A673 (cell line): ENCODE data around the gene MS4A2. TPM values are rescaled to one million over a fixed set of nuclear protein-coding genes. Genes with fewer than 3 reads are reported as not detected.

Experiments used
- BruUV-seq: library from RNA; stranded (reverse); fragments of 400-500 nt; replicated peaks from 2 replicates; lab custom pipeline; 2021; lab: Mats Ljungman, UMichigan
- CTCF ChIA-PET: fragments of 300-600 bp; sonication (Branson Sonifier 250); formaldehyde crosslinking; loops from one replicate; lab custom pipeline; 2022; ENCODE audit warnings: antibody characterized with exemption; lab: Charles Lee
- POLR2A ChIA-PET: fragments of 300-600 bp; sonication (Branson Sonifier 250); formaldehyde crosslinking; loops from one replicate; lab custom pipeline; 2022; ENCODE audit warnings: antibody characterized with exemption; ENCODE audit not compliant: low non-redundant PET; lab: Charles Lee
- DNase-seq: peaks from one replicate; pipeline ENCODE4 v3.0.0-alpha.2; 2015; ENCODE audit warnings: low spot score
- H3K27ac ChIP-seq: fragments of 200-600 bp; sonication (generic); 2 replicates; pipeline ENCODE4 v1.5.1; 2016; ENCODE audit warnings: mixed run types, low read depth, mild to moderate bottlenecking, mixed read lengths, antibody characterized with exemption, low read length; ENCODE audit not compliant: poor library complexity, severe bottlenecking
- H3K27me3 ChIP-seq: fragments of 200-600 bp; sonication (generic); replicated peaks from 2 replicates; pipeline ENCODE4 v1.6.1; 2017; ENCODE audit warnings: mixed run types, low read depth, mild to moderate bottlenecking, mixed read lengths, antibody characterized with exemption, low read length; ENCODE audit not compliant: insufficient read depth, poor library complexity
- H3K36me3 ChIP-seq: fragments of 200-600 bp; sonication (generic); 2 replicates; pipeline ENCODE4 v1.6.1; 2016; ENCODE audit warnings: mixed run types, mild to moderate bottlenecking, mixed read lengths, antibody characterized with exemption, low read length; ENCODE audit not compliant: insufficient read depth, poor library complexity, severe bottlenecking
- H3K4me1 ChIP-seq: fragments of 200-600 bp; sonication (generic); 2 replicates; pipeline ENCODE4 v1.6.1; 2017; ENCODE audit warnings: mixed run types, mild to moderate bottlenecking, mixed read lengths, antibody characterized with exemption, low read length; ENCODE audit not compliant: insufficient read depth, poor library complexity, severe bottlenecking
- H3K4me3 ChIP-seq: fragments of 200-600 bp; sonication (generic); 2 replicates; pipeline ENCODE4 v1.5.1; 2016; ENCODE audit warnings: low read depth, mixed run types, mild to moderate bottlenecking, mixed read lengths, low read length; ENCODE audit not compliant: poor library complexity, severe bottlenecking
- H3K9me3 ChIP-seq: fragments of 200-600 bp; sonication (generic); 2 replicates; pipeline ENCODE4 v1.6.1; 2016; ENCODE audit warnings: mixed run types, low read depth, mild to moderate bottlenecking, mixed read lengths, antibody characterized with exemption, low read length; ENCODE audit not compliant: poor library complexity, severe bottlenecking
- CTCF ChIP-seq: fragments of 300-800, 200-600 bp; sonication (generic); conservative IDR thresholded peaks from 2 replicates; pipeline ENCODE4 v1.5.1; 2017; ENCODE audit warnings: low read depth, mild to moderate bottlenecking, antibody characterized with exemption, low read length, moderate library complexity, mixed read lengths
- EZH2 ChIP-seq: fragments of 200-600 bp; sonication (generic); IDR thresholded peaks from 2 replicates; pipeline ENCODE4 v1.6.1; 2017; ENCODE audit warnings: borderline replicate concordance, low read depth, mild to moderate bottlenecking, mixed read lengths, antibody characterized with exemption, low read length; ENCODE audit not compliant: poor library complexity, severe bottlenecking
- intact Hi-C: fragments of 100-400 bp; cut with micrococcal nuclease; formaldehyde crosslinking; loops from one replicate; pipeline ENCODE4 v1.10.0; 2022; ENCODE audit not compliant: unreplicated experiment
- total RNA-seq: library from RNA; stranded (reverse); gene quantifications from 2 replicates; pipeline ENCODE4 v1.2.3, GENCODE V29; 2021

MS4A2 gene
- total RNA-seq, 1 experiment from 2014 or later: not detected

- intact Hi-C loops: no loop called here
- no peaks in the 10 kb centered on the region for H3K36me3 ChIP-seq
- no peaks in the 10 kb centered on the region for H3K4me1 ChIP-seq
- H3K27ac ChIP-seq: no peak overlapping the region
- DNase-seq: no peak
- H3K27me3 ChIP-seq: no peaks in the 10 kb centered on the region
- no TSS peak for BruUV-seq
- ChIA-PET CTCF (interaction anchor here (0.5 kb wide), 1 partner anchor 9 kb away, joined by 3 read pairs; no protein-coding TSS in a partner anchor), POLR2A (no interaction called here)
- TF ChIP-seq CTCF: no peak
- no peak for TF ChIP-seq EZH2
- no peaks in the 10 kb centered on the region for H3K9me3 ChIP-seq
- H3K4me3 ChIP-seq: no peak overlapping the region
Measured at GRCh38 chr11:60124802-60125432, 36.5 kb downstream of the MS4A2 start.

GRCh38 chr11:60125956-60126585 is 37.6 kb downstream of the MS4A2 start:
- ChIA-PET CTCF (no interaction called here), POLR2A (no interaction called here)
- Histone ChIP-seq H3K4me1 (no peaks in the 10 kb centered on the region), H3K4me3 (no peak overlapping the region), H3K27me3 (no peaks in the 10 kb centered on the region), H3K9me3 (no peaks in the 10 kb centered on the region), H3K27ac (no peak overlapping the region), H3K36me3 (no peaks in the 10 kb centered on the region)
- intact Hi-C loops: no loop called here
- TF ChIP-seq EZH2 (no peak), CTCF (no peak)
- BruUV-seq: no TSS peak
- DNase-seq: no peak

DNA sequence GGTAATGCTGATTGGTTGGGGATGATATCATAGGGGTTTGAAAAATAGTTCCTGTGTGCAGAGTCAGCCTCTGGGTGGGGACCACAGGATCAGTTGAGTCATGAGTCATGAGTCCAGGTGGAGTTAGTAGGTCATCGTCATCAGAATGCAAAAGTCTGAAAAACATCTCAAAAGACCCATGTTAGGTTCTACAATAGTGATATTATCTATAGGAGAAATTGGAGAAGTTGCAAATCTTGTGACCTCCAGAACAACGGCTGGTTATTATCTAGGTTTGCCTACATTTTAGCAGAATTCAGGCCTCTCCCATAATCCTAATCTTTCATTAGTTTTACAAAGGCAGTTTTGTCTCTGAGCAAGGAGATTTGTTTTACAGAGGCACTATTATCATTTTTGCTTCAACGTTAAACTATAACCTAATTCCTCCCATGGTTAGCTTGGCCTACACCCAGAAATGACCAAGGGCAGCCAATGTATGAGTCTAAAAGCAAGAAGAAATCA is 38.9 kb downstream of the MS4A2 start:
- DNase-seq: no peak
- no peak for TF ChIP-seq EZH2
- no peak for TF ChIP-seq CTCF
- H3K36me3 ChIP-seq: no peaks in the 10 kb centered on the region
- no peak overlapping the region for H3K4me3 ChIP-seq
- no peaks in the 10 kb centered on the region for H3K27me3 ChIP-seq
- no peaks in the 10 kb centered on the region for H3K4me1 ChIP-seq
- H3K9me3 ChIP-seq: no peaks in the 10 kb centered on the region
- no TSS peak for BruUV-seq
- ChIA-PET POLR2A (no interaction called here), CTCF (no interaction called here)
- intact Hi-C loops: no loop called here
- H3K27ac ChIP-seq: no peak overlapping the region
